Ascending aorta (tissue), 2 donors: ENCODE results near the gene CTXND1. TPM values are rescaled to one million over a fixed set of nuclear protein-coding genes. Genes with fewer than 3 reads are reported as not detected.
A peak's percentile ranks its signal among the peaks of the same experiment; 100 is the strongest.

Source experiments
- DNase-seq, 2 donors: peaks; one replicate each; pipeline ENCODE4 v3.0.0-alpha.2; 2019; ENCODE audit warnings: low spot score in 2 of 2
- H3K27ac ChIP-seq, 2 donors: fragments of 200-600 bp; sonication (generic); one replicate each; pipeline ENCODE4 v1.5.1; 2016 to 2017; ENCODE audit warnings: mild to moderate bottlenecking in 1 of 2
- H3K27me3 ChIP-seq: fragments of 200-600 bp; sonication (generic); one replicate; pipeline ENCODE4 v1.5.1; 2017
- H3K36me3 ChIP-seq, 2 donors: fragments of 200-600 bp; sonication (generic); one replicate each; pipeline ENCODE4 v1.5.1; 2016
- H3K4me1 ChIP-seq, 2 donors: fragments of 200-600 bp; sonication (generic); one replicate each; pipeline ENCODE4 v1.5.1; 2016 to 2017; ENCODE audit warnings: mild to moderate bottlenecking in 1 of 2
- H3K4me3 ChIP-seq, 2 donors: fragments of 200-600 bp; sonication (generic); one replicate each; pipeline ENCODE4 v1.5.1; 2016 to 2017; ENCODE audit warnings: mild to moderate bottlenecking in 1 of 2
- H3K9me3 ChIP-seq, 2 donors: fragments of 200-600 bp; sonication (generic); one replicate each; pipeline ENCODE4 v1.5.1; 2016
- CTCF ChIP-seq, 3 experiments: fragments of 200-600 bp in 2 of 3; fragments of 450-650 bp in 1 of 3; sonication (generic) in 2 of 3; IDR thresholded peaks; one replicate each; pipeline ENCODE4 v1.5.1; 2016 to 2019; ENCODE audit warnings: antibody characterized with exemption in 3 of 3, mild to moderate bottlenecking in 1 of 3, moderate library complexity in 1 of 3
- intact Hi-C: fragments of 100-400 bp; cut with DNase I; formaldehyde crosslinking; loops from one replicate; pipeline ENCODE4 v1.15.1; 2023
- total RNA-seq: library from RNA; depleted of rRNA; stranded (reverse); fragments of >200 nt; gene quantifications from one replicate; pipeline ENCODE4 v1.1.0, GENCODE V29; 2016

Gene CTXND1
- total RNA-seq, 1 donor from 2014 or later, result 0.11 TPM

GRCh38 chr15:80163897-80164296 is 88.1 kb downstream of the CTXND1 start:
- Histone ChIP-seq H3K4me1 (no peaks in the 10 kb centered on the region), H3K27me3 (no peaks in the 10 kb centered on the region), H3K36me3 (peaks cover 19 to 55% of the 10 kb centered on the region in 2 donors), H3K27ac (no peak overlapping the region), H3K9me3 (no peaks in the 10 kb centered on the region), H3K4me3 (no peak overlapping the region)
- DNase-seq, result no peak
- intact Hi-C loops, result no loop called here
- TF ChIP-seq CTCF (IDR thresholded peaks at IDR 0.05), result no peak

GRCh38 chr15:80163217-80163616 is 88.8 kb downstream of the CTXND1 start:
- H3K4me3 ChIP-seq, result no peak overlapping the region
- DNase-seq, result no peak
- H3K27me3 ChIP-seq, result no peaks in the 10 kb centered on the region
- no peak for TF ChIP-seq CTCF (IDR thresholded peaks at IDR 0.05)
- no peak overlapping the region for H3K27ac ChIP-seq
- H3K9me3 ChIP-seq, result no peaks in the 10 kb centered on the region
- peaks cover 24 to 58% of the 10 kb centered on the region in 2 donors for H3K36me3 ChIP-seq
- intact Hi-C loops, result no loop called here
- no peaks in the 10 kb centered on the region for H3K4me1 ChIP-seq

- Histone ChIP-seq H3K27ac (no peak overlapping the region), H3K4me1 (no peaks in the 10 kb centered on the region), H3K36me3 (peaks cover 27 to 56% of the 10 kb centered on the region in 2 donors), H3K9me3 (no peaks in the 10 kb centered on the region), H3K4me3 (no peak overlapping the region), H3K27me3 (no peaks in the 10 kb centered on the region)
- intact Hi-C loops, result no loop called here
- no peak for TF ChIP-seq CTCF (IDR thresholded peaks at IDR 0.05)
- DNase-seq, result no peak
Measured at GRCh38 chr15:80162059-80162554, 89.9 kb downstream of the CTXND1 start.

GRCh38 chr15:80161468-80162016 is 90.5 kb downstream of the CTXND1 start:
- H3K36me3 ChIP-seq, result peaks cover 27 to 56% of the 10 kb centered on the region in 2 donors
- DNase-seq, result no peak

GRCh38 chr15:80160570-80161156 is 91.3 kb downstream of the CTXND1 start:
- intact Hi-C loops, result no loop called here
- DNase-seq, result peak; percentile 42 to 72
- Histone ChIP-seq H3K4me1 (peaks cover 0 to 2% of the 10 kb centered on the region in 2 donors), H3K27me3 (no peaks in the 10 kb centered on the region), H3K9me3 (no peaks in the 10 kb centered on the region), H3K36me3 (peaks cover 27 to 56% of the 10 kb centered on the region in 2 donors), H3K4me3 (no peak overlapping the region), H3K27ac (no peak overlapping the region)
- TF ChIP-seq CTCF (IDR thresholded peaks at IDR 0.05), result no peak

More at GRCh38 chr15:80161468-80162016, 90.5 kb downstream of the CTXND1 start:
- Histone ChIP-seq H3K4me1 (peaks cover 0 to 2% of the 10 kb centered on the region in 2 donors), H3K27ac (no peak overlapping the region), H3K9me3 (no peaks in the 10 kb centered on the region), H3K4me3 (no peak overlapping the region), H3K27me3 (no peaks in the 10 kb centered on the region)
- intact Hi-C loops, result no loop called here
- no peak for TF ChIP-seq CTCF (IDR thresholded peaks at IDR 0.05)
